Esophagus muscularis mucosa (tissue), 4 donors: ENCODE results near the gene SLC1A4. TPM values are rescaled to one million over a fixed set of nuclear protein-coding genes. Genes with fewer than 3 reads are reported as not detected.

Experiments
- DNase-seq: peaks from one replicate; pipeline ENCODE4 v3.0.0-alpha.2; 2017; ENCODE audit errors: extremely low spot score
- H3K27ac ChIP-seq, 4 donors: fragments of 200-600 bp; sonication (generic); replicated peaks in 1 of 4; 1 replicate in 3 of 4; 2 replicates in 1 of 4; pipeline ENCODE4 v1.5.1; 2016 to 2019; ENCODE audit warnings: mild to moderate bottlenecking in 1 of 4
- H3K27me3 ChIP-seq, 4 donors: fragments of 200-600 bp; sonication (generic); one replicate each; pipeline versions ENCODE4 v1.5.1 to v1.6.0; 2016 to 2019
- H3K36me3 ChIP-seq, 4 donors: fragments of 200-600 bp; sonication (generic); one replicate each; pipeline ENCODE4 v1.5.1; 2016 to 2019
- H3K4me1 ChIP-seq, 4 donors: fragments of 200-600 bp; sonication (generic); one replicate each; pipeline ENCODE4 v1.5.1; 2016 to 2019
- H3K4me3 ChIP-seq, 4 donors: fragments of 200-600 bp; sonication (generic); 1 replicate in 2 of 4; 2 replicates in 2 of 4; pipeline ENCODE4 v1.5.1; 2016 to 2019; ENCODE audit warnings: mild to moderate bottlenecking in 4 of 4, moderate library complexity in 1 of 4
- H3K9me3 ChIP-seq, 4 donors: fragments of 200-600 bp; sonication (generic); 1 replicate in 3 of 4; 2 replicates in 1 of 4; pipeline ENCODE4 v1.5.1; 2016 to 2019
- CTCF ChIP-seq, 3 experiments: fragments of 200-600 bp in 2 of 3; fragments of 450-650 bp in 1 of 3; sonication (generic) in 2 of 3; IDR thresholded peaks; one replicate each; pipeline ENCODE4 v1.5.1; 2017 to 2019; ENCODE audit warnings: antibody characterized with exemption in 3 of 3, mild to moderate bottlenecking in 2 of 3, moderate library complexity in 1 of 3
- EP300 ChIP-seq: sonication (generic); formaldehyde crosslinking; IDR thresholded peaks from one replicate; pipeline ENCODE4 v1.6.1; 2017; ENCODE audit warnings: antibody characterized with exemption
- POLR2A ChIP-seq: fragments of 450-650 bp; IDR thresholded peaks from one replicate; pipeline ENCODE4 v1.6.1; 2017; ENCODE audit warnings: antibody characterized with exemption, moderate library complexity, mild to moderate bottlenecking, low read depth
- POLR2AphosphoS5 ChIP-seq, 2 donors: sonication (generic); formaldehyde crosslinking; IDR thresholded peaks; one replicate each; pipeline ENCODE4 v1.6.1; 2017; ENCODE audit warnings: antibody characterized with exemption in 2 of 2
- WGBS: methylation state at CpG from one replicate; pipeline ENCODE4 v1.1.5; 2018; 5-methylcytosine and 5-hydroxymethylcytosine counted together
- intact Hi-C: fragments of 100-400 bp; cut with DNase I; formaldehyde crosslinking; loops from one replicate; pipeline ENCODE4 v1.15.1; 2023
- total RNA-seq, 4 donors: library from RNA; depleted of rRNA; stranded (reverse); fragments of >200 nt; gene quantifications; one replicate each; pipeline versions ENCODE4 v1.1.0 to v1.2.1, GENCODE V29; 2016

Gene SLC1A4
- total RNA-seq, 4 donors from 2014 or later, result 10.4 to 15.1 (median 10.8) TPM

GRCh38 chr2:65037178-65037577 is 48.0 kb downstream of the SLC1A4 start:
- 91% methylated on average over 3 of the region's 3 CpGs for WGBS

GRCh38 chr2:65039640-65040039 is 50.4 kb downstream of the SLC1A4 start:
- Histone ChIP-seq H3K36me3 (no peaks in the 10 kb centered on the region), H3K4me1 (peaks cover 4 to 6% (median 4%) of the 10 kb centered on the region in 4 donors), H3K9me3 (no peaks in the 10 kb centered on the region), H3K27me3 (no peaks in the 10 kb centered on the region), H3K27ac (no peak overlapping the region), H3K4me3 (no peak overlapping the region)
- no peak for TF ChIP-seq CTCF (IDR thresholded peaks at IDR 0.05)
- no peak for TF ChIP-seq POLR2AphosphoS5 (IDR thresholded peaks at IDR 0.05)
- TF ChIP-seq EP300, result no peak
- TF ChIP-seq POLR2A, result no peak
- DNase-seq, result no peak
- intact Hi-C loops, result loop anchor here (2.0 to 5.0 kb wide), 2 partner anchors 52 to 123 kb away; partner anchors contain the start of gene SLC1A4
- 84% methylated on average over 3 of the region's 3 CpGs for WGBS

More at GRCh38 chr2:65037178-65037577, 48.0 kb downstream of the SLC1A4 start:
- H3K36me3 ChIP-seq, result no peaks in the 10 kb centered on the region
- DNase-seq, result no peak
- no peak overlapping the region for H3K27ac ChIP-seq
- intact Hi-C loops, result no loop called here
- TF ChIP-seq CTCF (IDR thresholded peaks at IDR 0.05) (no peak), POLR2AphosphoS5 (IDR thresholded peaks at IDR 0.05) (no peak), POLR2A (no peak), EP300 (no peak)
- no peaks in the 10 kb centered on the region for H3K27me3 ChIP-seq
- H3K9me3 ChIP-seq, result no peaks in the 10 kb centered on the region
- peaks cover 4 to 6% (median 4%) of the 10 kb centered on the region in 4 donors for H3K4me1 ChIP-seq
- no peak overlapping the region for H3K4me3 ChIP-seq

DNA sequence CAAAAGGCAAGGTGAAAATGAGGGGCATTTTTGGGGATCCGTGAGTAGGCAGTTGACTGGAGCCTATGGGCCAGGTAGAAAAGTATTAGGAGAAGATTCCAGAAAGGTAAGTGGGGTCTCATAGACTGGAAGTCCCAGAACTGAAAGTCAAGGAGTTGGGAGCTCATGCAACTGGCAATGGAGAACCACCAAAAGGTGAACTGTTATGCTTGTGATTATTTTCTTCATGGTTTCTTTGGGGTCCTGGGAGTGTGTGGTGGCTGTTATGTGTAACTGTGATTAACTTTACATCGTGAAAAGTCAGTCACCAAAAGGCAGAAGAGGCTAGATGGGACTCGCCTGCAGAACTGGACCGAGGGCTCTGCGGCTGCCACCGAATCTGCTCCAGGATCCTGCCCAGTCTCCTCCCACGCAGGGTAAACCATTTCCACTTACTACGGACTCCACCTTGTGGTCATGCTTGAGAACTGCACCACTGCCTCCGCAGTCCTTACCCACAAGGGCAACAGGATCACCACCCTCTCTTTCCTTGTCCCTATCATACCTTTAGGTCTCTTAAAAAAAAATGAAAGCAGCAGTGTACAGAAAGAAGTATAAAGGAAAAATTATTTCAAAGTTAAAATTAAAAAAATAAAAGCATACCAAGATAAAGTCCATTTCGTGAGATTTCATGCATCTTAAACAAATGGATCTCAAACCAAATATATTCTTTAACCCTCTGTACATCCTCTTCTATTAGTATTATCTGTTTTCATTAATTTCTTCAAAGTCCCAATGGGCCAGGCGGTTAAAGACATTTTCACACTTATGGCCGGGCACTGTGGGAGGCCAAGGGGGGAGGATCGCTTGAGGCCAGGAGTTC is 51.4 kb downstream of the SLC1A4 start:
- DNase-seq, result peak; percentile 96
- H3K4me3 ChIP-seq, result peak overlapping the region in 3 of 4 donors; percentile 23 to 33 (median 30)
- no peaks in the 10 kb centered on the region for H3K9me3 ChIP-seq
- H3K27me3 ChIP-seq, result no peaks in the 10 kb centered on the region
- no peaks in the 10 kb centered on the region for H3K36me3 ChIP-seq
- peaks cover 4 to 6% (median 4%) of the 10 kb centered on the region in 4 donors for H3K4me1 ChIP-seq
- 36% methylated on average over 13 of the region's 13 CpGs for WGBS
- TF ChIP-seq POLR2AphosphoS5 (IDR thresholded peaks at IDR 0.05) (peak in 1 of 2 donors; percentile 72), POLR2A (no peak), CTCF (IDR thresholded peaks at IDR 0.05) (peak in 2 of 3 experiments; percentile 97 to 98)
- H3K27ac ChIP-seq, result no peak overlapping the region
- intact Hi-C loops, result loop anchor here (2.0 to 5.0 kb wide), 2 partner anchors 53 to 124 kb away; partner anchors contain the start of gene SLC1A4

- Histone ChIP-seq H3K36me3 (no peaks in the 10 kb centered on the region), H3K4me1 (peaks cover 4 to 6% (median 4%) of the 10 kb centered on the region in 4 donors), H3K27ac (no peak overlapping the region), H3K4me3 (no peak overlapping the region), H3K27me3 (no peaks in the 10 kb centered on the region), H3K9me3 (no peaks in the 10 kb centered on the region)
- TF ChIP-seq CTCF (IDR thresholded peaks at IDR 0.05), result no peak
- no peak for TF ChIP-seq EP300
- no peak for TF ChIP-seq POLR2A
- peak in 1 of 2 donors; percentile 10 for TF ChIP-seq POLR2AphosphoS5 (IDR thresholded peaks at IDR 0.05)
- no peak for DNase-seq
- WGBS, result 78% methylated on average over 2 of the region's 2 CpGs
- intact Hi-C loops, result loop anchor here (5.0 kb wide), 1 partner anchor 56 kb away; the partner anchor contains the start of gene SLC1A4
Measured at GRCh38 chr2:65043001-65043400, 53.8 kb downstream of the SLC1A4 start.
